ENCODE results near the gene FMNL3.

The FMNL3 gene

DNA sequence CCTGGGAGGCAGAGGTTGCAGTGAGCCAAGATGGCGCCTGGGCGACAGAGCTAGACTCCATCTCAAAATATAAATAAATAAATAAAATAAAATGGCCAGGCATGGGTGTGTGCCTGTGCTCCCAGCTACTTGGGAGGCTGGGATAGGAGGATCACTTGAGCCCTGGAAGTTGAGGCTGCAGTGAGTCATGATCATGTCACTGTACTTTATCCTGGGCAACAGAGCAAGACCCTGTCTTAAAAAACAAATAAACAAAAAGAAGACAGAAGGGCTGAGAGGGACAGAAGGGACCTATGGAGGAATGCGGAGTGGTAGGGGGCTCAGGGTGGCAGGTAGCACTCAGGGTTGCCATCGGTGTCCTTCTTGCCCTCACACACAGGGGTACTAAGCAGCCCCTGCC is 43.0 kb downstream of the FMNL3 start:
- Histone ChIP-seq H3K27me3 (ENCODE audit: low read depth) (no peaks in the 10 kb centered on the region), H3K4me1 (no peaks in the 10 kb centered on the region)
- DNase-seq (ENCODE audit: low spot score in 2 of 2) = no peak

DNA sequence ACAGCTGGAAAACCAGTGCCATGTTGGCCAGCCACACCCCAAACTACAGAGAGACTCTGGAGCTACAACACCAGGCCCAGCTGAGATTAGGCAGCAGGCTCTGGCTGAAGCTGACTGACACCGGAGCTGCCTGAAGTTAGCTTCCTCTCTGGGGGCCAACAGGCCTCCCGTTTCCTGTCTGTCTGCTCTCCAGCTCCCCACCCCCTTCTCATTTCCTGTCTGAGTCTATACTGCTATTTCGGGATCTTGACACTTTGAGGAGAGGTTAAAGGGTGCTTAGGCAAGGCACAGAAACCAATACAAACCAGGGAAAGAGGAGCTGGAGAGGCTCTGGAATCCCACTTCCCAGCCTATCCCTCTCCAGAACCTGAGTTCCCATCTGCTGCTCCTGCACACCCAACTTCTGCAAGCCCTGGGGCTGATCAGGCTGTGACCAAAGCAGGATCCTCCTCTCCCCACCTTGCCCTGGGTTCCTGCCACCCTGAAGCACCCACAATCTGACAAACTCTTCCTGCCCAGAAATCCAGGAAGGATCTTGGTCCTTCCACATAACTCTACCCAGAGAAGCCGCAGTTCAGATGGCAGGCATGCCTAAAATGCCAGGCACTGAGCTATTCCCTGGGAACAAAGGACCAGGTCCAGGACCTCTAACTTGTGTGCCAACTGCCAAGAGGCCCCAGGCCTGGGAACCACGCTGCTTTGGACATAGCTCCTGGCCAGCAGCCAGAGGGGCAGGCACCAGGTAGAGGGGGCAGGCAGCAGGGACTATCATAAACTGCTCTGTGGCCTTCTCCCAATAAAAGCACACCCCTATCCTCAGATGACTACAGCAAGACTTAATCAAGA is 44.0 kb downstream of the FMNL3 start:
- H3K4me1 ChIP-seq = no peaks in the 10 kb centered on the region
- no peak for DNase-seq (ENCODE audit: low spot score in 2 of 2)
- no peaks in the 10 kb centered on the region for H3K27me3 ChIP-seq (ENCODE audit: low read depth)
- no peaks in the 10 kb centered on the region for H3K36me3 ChIP-seq (replicated peaks)
- in situ Hi-C loops (cut with MboI; ENCODE audit: low sequenced_read_pairs) = no loop called here
- H3K9me3 ChIP-seq = no peaks in the 10 kb centered on the region
- H3K4me3 ChIP-seq = no peak overlapping the region

More for the DNA sequence above, 43.0 kb downstream of the FMNL3 start:
- Histone ChIP-seq H3K4me3 (no peak overlapping the region), H3K36me3 (replicated peaks) (no peaks in the 10 kb centered on the region), H3K9me3 (no peaks in the 10 kb centered on the region)
- in situ Hi-C loops (cut with MboI; ENCODE audit: low sequenced_read_pairs) = no loop called here

DNA sequence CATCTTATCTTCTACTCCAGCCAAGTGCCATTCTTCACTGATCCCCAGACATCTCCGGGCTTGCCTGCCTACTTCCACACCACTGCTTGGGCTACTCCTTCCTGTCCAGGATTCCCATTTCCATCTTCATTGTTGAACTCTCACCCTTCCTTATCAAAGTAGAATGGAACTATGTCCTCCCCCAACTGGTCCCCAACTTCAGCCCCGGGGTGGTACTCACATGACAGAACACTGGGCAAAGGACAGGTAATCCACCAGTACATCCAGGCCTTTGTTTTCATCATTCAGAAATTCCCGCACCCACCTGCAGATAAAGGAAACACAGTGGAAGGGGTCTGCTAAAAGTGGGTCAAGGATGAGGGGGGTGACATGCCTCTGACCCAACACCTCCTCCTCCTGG is 45.5 kb downstream of the FMNL3 start:
- H3K36me3 ChIP-seq (replicated peaks) = no peaks in the 10 kb centered on the region; the same call in 1 of the 2 replicates
- no peak overlapping the region for H3K4me3 ChIP-seq
- H3K9me3 ChIP-seq = no peaks in the 10 kb centered on the region
- no peaks in the 10 kb centered on the region for H3K4me1 ChIP-seq
- in situ Hi-C loops (cut with MboI; ENCODE audit: low sequenced_read_pairs) = no loop called here
- no peaks in the 10 kb centered on the region for H3K27me3 ChIP-seq (ENCODE audit: low read depth)
- DNase-seq (ENCODE audit: low spot score in 2 of 2) = no peak

DNA sequence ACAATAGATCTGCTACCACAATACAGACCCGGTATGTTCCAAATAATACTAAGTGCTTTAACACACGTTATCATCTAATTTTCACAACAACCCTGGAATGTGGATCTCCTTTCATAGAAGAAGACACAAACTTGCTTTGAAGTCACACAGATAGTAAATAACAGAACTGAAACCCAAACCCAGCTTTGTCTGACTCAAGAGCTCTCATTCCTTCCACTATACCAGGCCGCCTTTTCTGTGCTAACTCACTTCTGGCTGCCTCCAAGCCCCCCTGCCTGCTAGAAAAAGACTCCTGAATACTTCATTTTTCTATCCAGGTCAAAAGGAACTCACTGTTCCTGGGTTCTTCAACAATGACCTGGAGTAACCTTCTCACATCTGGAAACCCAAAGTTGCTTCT is 46.0 kb downstream of the FMNL3 start:
- H3K36me3 ChIP-seq (replicated peaks) = no peaks in the 10 kb centered on the region; the same call in 1 of the 2 replicates
- no peaks in the 10 kb centered on the region for H3K4me1 ChIP-seq
- in situ Hi-C loops (cut with MboI; ENCODE audit: low sequenced_read_pairs) = no loop called here
- no peaks in the 10 kb centered on the region for H3K9me3 ChIP-seq
- no peaks in the 10 kb centered on the region for H3K27me3 ChIP-seq (ENCODE audit: low read depth)
- H3K4me3 ChIP-seq = no peak overlapping the region
- no peak for DNase-seq (ENCODE audit: low spot score in 2 of 2)

DNA sequence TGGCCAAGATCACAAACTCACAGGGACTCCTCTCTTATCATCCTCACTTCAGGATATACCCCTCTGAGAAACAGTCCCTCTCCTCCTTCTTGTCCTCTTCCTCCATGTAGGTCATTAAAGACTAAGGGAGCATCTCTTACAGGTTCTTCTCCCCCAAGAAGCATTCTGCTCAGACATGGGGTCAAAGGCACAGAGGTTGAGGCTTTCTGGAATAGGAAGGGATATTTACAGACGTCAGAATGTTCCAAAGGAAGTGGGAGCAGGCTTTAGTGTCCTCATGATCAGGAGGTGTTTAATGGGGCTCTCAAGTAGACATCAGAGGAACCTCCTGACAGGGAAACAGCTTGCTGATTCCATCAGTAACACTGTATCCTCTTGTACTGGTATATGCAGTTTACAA is 47.5 kb downstream of the FMNL3 start:
- no peak for DNase-seq (ENCODE audit: low spot score in 2 of 2)
- Histone ChIP-seq H3K36me3 (replicated peaks) (no peaks in the 10 kb centered on the region; the same call in 1 of the 2 replicates), H3K4me1 (no peaks in the 10 kb centered on the region), H3K4me3 (no peak overlapping the region), H3K9me3 (no peaks in the 10 kb centered on the region), H3K27me3 (ENCODE audit: low read depth) (no peaks in the 10 kb centered on the region)
- in situ Hi-C loops (cut with MboI; ENCODE audit: low sequenced_read_pairs) = no loop called here

DNA sequence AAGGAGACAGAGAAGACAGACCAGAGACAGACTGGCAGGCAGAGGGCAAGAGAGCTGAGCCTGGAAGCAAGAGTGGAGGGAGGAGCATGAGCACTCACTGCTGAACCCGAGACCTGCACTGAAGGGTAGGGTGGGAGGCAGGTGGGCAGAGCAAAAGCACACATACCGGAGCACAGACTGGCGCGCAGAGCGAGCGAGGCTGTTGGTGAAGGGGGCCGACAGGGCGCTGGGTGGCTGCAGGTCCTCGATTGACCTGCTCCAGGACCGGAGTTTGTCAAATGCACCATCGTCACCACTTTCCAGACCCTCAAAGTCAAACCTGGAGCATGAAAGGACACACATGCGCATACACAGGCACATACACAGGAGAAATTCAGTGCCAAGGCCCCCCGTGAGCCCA is 48.9 kb downstream of the FMNL3 start:
- H3K36me3 ChIP-seq (replicated peaks) = no peaks in the 10 kb centered on the region; the same call in 1 of the 2 replicates
- no peaks in the 10 kb centered on the region for H3K27me3 ChIP-seq (ENCODE audit: low read depth)
- in situ Hi-C loops (cut with MboI; ENCODE audit: low sequenced_read_pairs) = no loop called here
- H3K9me3 ChIP-seq = no peaks in the 10 kb centered on the region
- H3K4me1 ChIP-seq = no peaks in the 10 kb centered on the region
- no peak for DNase-seq (ENCODE audit: low spot score in 2 of 2)
- no peak overlapping the region for H3K4me3 ChIP-seq

DNA sequence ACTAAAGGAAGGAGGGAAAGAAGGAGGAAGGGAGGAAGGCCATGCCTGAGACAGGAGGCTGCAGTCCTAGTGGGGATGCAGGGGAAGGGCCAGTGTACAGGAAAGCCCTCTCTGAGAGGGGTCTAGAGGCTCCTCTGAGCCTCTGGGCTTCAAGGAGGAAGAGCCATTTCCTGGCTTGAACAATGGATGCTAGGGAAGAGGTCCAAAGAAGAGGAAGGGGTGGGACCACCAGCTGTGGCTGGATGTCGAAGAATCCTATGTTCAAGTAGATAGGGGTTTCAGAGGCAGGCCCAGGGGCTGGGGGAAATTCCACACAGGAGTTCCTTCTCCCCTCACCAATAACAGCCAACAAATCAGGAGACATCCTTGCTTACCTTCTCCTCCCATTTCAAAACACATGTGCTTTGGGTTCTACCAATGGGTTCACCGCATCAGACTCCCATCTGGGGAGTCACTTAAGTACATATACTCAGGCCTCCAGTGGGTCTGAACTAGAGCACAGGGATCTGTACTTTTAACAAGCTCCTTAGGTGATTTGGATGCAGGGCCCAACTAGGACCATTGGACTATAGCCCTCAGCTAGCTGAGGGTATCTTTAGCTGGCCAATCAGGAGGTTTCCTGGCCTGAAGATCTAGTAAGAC is 51.5 kb downstream of the FMNL3 start:
- DNase-seq (ENCODE audit: low spot score in 2 of 2) = no peak
- H3K4me3 ChIP-seq = no peak overlapping the region
- no peaks in the 10 kb centered on the region for H3K4me1 ChIP-seq
- no peaks in the 10 kb centered on the region; the same call in 1 of the 2 replicates for H3K36me3 ChIP-seq (replicated peaks)
- no peaks in the 10 kb centered on the region for H3K9me3 ChIP-seq
- H3K27me3 ChIP-seq (ENCODE audit: low read depth) = no peaks in the 10 kb centered on the region
- in situ Hi-C loops (cut with MboI; ENCODE audit: low sequenced_read_pairs) = no loop called here

DNA sequence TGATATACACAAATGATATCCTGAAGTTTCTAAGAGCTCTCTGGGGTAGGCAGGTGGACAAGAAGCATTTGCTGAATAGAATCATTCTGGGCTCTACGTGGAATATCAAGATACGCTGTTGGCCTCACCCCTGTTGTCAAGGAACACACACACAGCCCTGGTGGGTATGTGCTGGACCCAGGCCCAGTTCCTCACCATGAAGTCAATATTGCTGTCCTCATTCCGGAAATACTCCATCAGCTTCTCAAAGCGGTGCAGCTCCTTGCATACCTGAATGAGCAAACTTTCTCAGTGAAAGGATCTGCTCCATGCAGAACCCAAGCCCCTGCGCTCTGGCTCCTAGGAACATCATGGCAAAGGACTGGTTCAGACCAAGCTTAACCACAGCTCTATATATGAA is 52.5 kb downstream of the FMNL3 start:
- no peaks in the 10 kb centered on the region; the same call in none of the 2 replicates for H3K36me3 ChIP-seq (replicated peaks)
- in situ Hi-C loops (cut with MboI; ENCODE audit: low sequenced_read_pairs) = no loop called here
- DNase-seq (ENCODE audit: low spot score in 2 of 2) = no peak

DNA sequence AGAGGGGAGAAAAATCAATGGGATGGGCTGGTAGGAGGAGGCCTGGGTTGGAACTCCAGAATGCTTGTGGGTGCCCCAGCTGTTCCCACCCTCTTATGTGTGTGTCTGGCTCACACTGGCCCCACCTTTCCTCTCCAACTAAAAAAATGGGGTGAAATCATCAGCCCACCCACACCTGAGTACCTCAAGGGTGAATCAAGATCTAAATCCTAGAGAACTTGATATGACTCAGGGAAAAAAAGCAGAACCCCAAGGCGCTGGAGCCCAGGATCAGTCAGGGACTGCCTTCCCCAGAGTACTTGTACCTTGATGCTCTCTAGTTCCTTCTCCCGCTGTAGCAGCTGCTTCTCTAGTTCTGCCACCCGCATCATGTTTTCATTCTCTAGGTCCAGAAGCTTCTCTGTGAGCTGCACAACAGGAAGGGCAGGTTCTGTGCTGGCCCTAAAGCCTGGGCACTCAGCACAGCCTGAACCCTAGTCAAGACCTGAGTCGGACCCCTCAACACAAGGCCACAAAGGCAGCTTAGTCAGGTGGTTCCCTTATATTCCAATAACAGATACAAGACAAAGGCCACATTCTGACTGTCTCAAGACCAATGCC is 54.2 kb downstream of the FMNL3 start:
- no peaks in the 10 kb centered on the region for H3K27me3 ChIP-seq (ENCODE audit: low read depth)
- H3K9me3 ChIP-seq = no peaks in the 10 kb centered on the region
- H3K36me3 ChIP-seq (replicated peaks) = no peaks in the 10 kb centered on the region; the same call in none of the 2 replicates
- in situ Hi-C loops (cut with MboI; ENCODE audit: low sequenced_read_pairs) = no loop called here
- H3K4me3 ChIP-seq = no peak overlapping the region
- H3K4me1 ChIP-seq = no peaks in the 10 kb centered on the region
- DNase-seq (ENCODE audit: low spot score in 2 of 2) = no peak

More for the DNA sequence above, 52.5 kb downstream of the FMNL3 start:
- Histone ChIP-seq H3K9me3 (no peaks in the 10 kb centered on the region), H3K4me3 (no peak overlapping the region), H3K4me1 (no peaks in the 10 kb centered on the region), H3K27me3 (ENCODE audit: low read depth) (no peaks in the 10 kb centered on the region)

DNA sequence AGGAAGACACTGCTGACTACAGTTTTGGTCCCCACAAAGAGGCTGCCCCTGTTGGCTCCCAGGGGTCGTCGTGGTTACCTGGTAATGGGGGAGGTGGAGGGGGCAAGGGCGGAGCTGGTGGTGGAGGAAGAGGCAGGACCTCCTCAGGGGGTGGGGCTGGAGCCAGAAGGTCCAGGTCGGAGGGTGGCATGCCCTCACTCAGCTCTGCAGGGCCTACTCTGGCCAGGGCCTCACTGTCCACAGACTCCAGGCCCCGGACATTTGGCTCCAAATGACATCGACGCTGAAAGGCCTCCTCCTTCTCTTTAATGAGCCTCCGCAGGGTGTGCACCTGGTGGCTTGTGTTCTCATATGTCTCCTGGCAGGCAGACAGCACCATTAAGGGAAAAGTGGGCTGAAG is 55.4 kb downstream of the FMNL3 start:
- no peak overlapping the region for H3K4me3 ChIP-seq
- in situ Hi-C loops (cut with MboI; ENCODE audit: low sequenced_read_pairs) = no loop called here
- no peaks in the 10 kb centered on the region; the same call in none of the 2 replicates for H3K36me3 ChIP-seq (replicated peaks)
- H3K9me3 ChIP-seq = no peaks in the 10 kb centered on the region
- DNase-seq (ENCODE audit: low spot score in 2 of 2) = no peak
- H3K27me3 ChIP-seq (ENCODE audit: low read depth) = no peaks in the 10 kb centered on the region
- no peaks in the 10 kb centered on the region for H3K4me1 ChIP-seq

DNA sequence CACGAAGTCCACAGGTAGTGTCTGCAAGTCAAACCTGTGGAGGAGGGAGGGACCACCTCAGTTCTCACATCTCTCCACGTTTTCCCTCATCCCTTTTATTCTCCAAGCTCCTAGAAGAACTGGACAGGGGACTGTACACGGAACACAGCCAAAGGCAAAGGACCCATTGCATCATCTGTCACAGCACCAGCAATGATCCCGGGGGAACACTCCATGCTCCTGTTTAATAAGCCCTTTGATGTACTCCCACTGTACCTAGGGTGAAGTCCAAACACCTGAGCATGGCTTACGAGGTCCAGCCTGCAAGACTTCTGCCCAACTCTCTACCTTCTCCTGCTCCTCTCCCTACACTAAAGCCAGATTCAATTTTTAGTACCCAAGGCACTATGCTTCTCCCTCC is 57.3 kb downstream of the FMNL3 start:
- Histone ChIP-seq H3K27me3 (ENCODE audit: low read depth) (no peaks in the 10 kb centered on the region), H3K4me1 (no peaks in the 10 kb centered on the region), H3K4me3 (no peak overlapping the region), H3K9me3 (no peaks in the 10 kb centered on the region), H3K36me3 (replicated peaks) (peaks cover 6% of the 10 kb centered on the region)
- no peak for DNase-seq (ENCODE audit: low spot score in 2 of 2)
- in situ Hi-C loops (cut with MboI; ENCODE audit: low sequenced_read_pairs) = no loop called here

DNA sequence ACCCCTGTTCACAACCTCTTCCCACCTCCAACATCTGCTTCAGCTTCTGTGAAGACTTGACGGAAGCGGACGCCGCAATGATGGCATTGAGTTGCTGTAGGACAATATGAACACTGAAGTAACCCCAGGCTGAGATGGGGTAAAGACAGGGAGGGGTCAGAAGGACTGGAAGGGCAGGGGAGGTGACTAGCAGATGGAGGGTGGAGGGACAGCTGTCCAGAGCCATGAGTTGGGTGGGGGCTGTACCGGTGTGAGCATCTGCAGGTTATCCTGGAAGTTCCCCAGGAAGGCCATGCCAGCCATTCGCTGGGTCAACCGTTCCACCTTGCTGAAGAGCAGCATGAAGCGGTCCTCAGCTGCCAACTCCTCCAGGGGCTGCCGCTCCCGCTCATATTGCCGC is 57.8 kb downstream of the FMNL3 start:
- Histone ChIP-seq H3K27me3 (ENCODE audit: low read depth) (no peaks in the 10 kb centered on the region), H3K4me1 (no peaks in the 10 kb centered on the region), H3K4me3 (no peak overlapping the region), H3K36me3 (replicated peaks) (peaks cover 6% of the 10 kb centered on the region), H3K9me3 (no peaks in the 10 kb centered on the region)
- no peak for DNase-seq (ENCODE audit: low spot score in 2 of 2)
- in situ Hi-C loops (cut with MboI; ENCODE audit: low sequenced_read_pairs) = no loop called here

DNA sequence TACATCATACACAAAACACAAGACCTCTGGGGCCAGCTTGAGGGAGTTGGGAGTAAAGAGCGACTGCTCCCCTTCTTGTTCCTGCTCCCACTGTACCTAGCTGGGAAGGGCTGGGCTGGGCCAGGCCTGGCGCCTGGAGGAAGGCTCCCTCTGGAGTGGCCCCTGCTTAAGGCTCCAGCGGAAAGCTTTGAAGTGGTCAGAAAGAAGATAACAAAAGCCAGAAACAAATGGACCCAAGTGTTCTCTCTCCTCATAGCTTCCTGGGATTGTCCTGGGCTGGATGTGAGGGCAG is 58.5 kb downstream of the FMNL3 start:
- in situ Hi-C loops (cut with MboI; ENCODE audit: low sequenced_read_pairs) = no loop called here
- H3K4me1 ChIP-seq = no peaks in the 10 kb centered on the region
- H3K4me3 ChIP-seq = no peak overlapping the region
- H3K9me3 ChIP-seq = no peaks in the 10 kb centered on the region
- H3K36me3 ChIP-seq (replicated peaks) = peaks cover 13% of the 10 kb centered on the region
- DNase-seq (ENCODE audit: low spot score in 2 of 2) = no peak
- H3K27me3 ChIP-seq (ENCODE audit: low read depth) = no peaks in the 10 kb centered on the region

Measured in HAP-1 (cell line).